Lung (tissue), 12 donors: Measurements from ENCODE around the gene PSMG3. TPM values are rescaled to one million over a fixed set of nuclear protein-coding genes. Genes with fewer than 3 reads are reported as not detected.

Experiments used
- ATAC-seq: fragments of 200-7000 bp; cut with Tn5 transposase; one replicate; pipeline ENCODE4 v1.9.1; 2020; ENCODE audit warnings: moderate number of reproducible peaks; ENCODE audit not compliant: insufficient read depth, low FRiP score
- DNase-seq, 3 donors: peaks; one replicate each; pipeline ENCODE4 v3.0.0-alpha.2; 2013 to 2017
- H3K27ac ChIP-seq, 2 donors: one replicate each; pipeline ENCODE4 v1.5.1; 2013; ENCODE audit warnings: mild to moderate bottlenecking in 2 of 2, moderate library complexity in 2 of 2, control low read depth in 1 of 2, inconsistent platforms in 1 of 2, low read depth in 1 of 2, low read length in 1 of 2
- H3K27me3 ChIP-seq, 3 donors: one replicate each; pipeline ENCODE4 v1.5.1; 2013; ENCODE audit warnings: low read length in 2 of 3; ENCODE audit not compliant: control insufficient read depth in 3 of 3, insufficient read depth in 3 of 3
- H3K36me3 ChIP-seq, 4 donors: one replicate each; pipeline ENCODE4 v1.5.1; 2013; ENCODE audit warnings: low read length in 4 of 4, mild to moderate bottlenecking in 1 of 4, moderate library complexity in 1 of 4; ENCODE audit not compliant: control insufficient read depth in 4 of 4, insufficient read depth in 4 of 4
- H3K4me1 ChIP-seq, 5 donors: one replicate each; pipeline ENCODE4 v1.5.1; 2013; ENCODE audit warnings: low read length in 5 of 5, mild to moderate bottlenecking in 2 of 5, moderate library complexity in 1 of 5; ENCODE audit not compliant: control insufficient read depth in 5 of 5, insufficient read depth in 5 of 5
- H3K4me3 ChIP-seq: one replicate; pipeline ENCODE4 v1.5.1; 2013; ENCODE audit warnings: mild to moderate bottlenecking, control low read depth, moderate library complexity
- H3K9ac ChIP-seq, 2 donors: one replicate each; pipeline ENCODE4 v1.5.1; 2013; ENCODE audit warnings: low read length in 2 of 2, control low read depth in 1 of 2; ENCODE audit not compliant: insufficient read depth in 1 of 2
- H3K9me3 ChIP-seq, 4 donors: one replicate each; pipeline ENCODE4 v1.5.1; 2013; ENCODE audit warnings: low read length in 3 of 4, mild to moderate bottlenecking in 1 of 4, moderate library complexity in 1 of 4; ENCODE audit not compliant: control insufficient read depth in 4 of 4, insufficient read depth in 3 of 4
- CTCF ChIP-seq: IDR thresholded peaks from 2 replicates; pipeline ENCODE4 v1.5.1; 2012; ENCODE audit warnings: mild to moderate bottlenecking; ENCODE audit errors: control extremely low read depth, extremely low read depth
- WGBS, 2 donors: extraction: QIAGEN DNeasy Blood & Tissue Kit; methylation state at CpG; one replicate each; pipeline ENCODE4 v1.1.7; 2013; 5-methylcytosine and 5-hydroxymethylcytosine counted together
- polyA plus RNA-seq, 2 donors: library from polyadenylated mRNA; stranded (reverse); fragments of 200-250 nt; gene quantifications; one replicate each; pipeline ENCODE4 v1.2.1, GENCODE V29; 2013
- total RNA-seq, 2 donors: library from RNA; depleted of rRNA in 1 of 2; stranded (reverse); fragments of >200 nt in 1 of 2; gene quantifications; one replicate each; pipeline ENCODE4 v1.2.1, GENCODE V29; 2014 to 2021
- donor health status: control.
- donor health status: control.
- donor health status: Bipolar disorder and iron deficiency.
- donor health status: healthy.
- donor health status: DM: yes; HTN: yes; CAD: no.

PSMG3 gene
- total and polyA plus RNA-seq, 4 donors = 10.7 to 86.7 (median 41.8) TPM

- Histone ChIP-seq H3K4me3 (no peak overlapping the region), H3K9ac (no peak overlapping the region), H3K27me3 (no peaks in the 10 kb centered on the region), H3K36me3 (peaks cover 0 to 14% (median 0%) of the 10 kb centered on the region in 4 donors), H3K9me3 (no peaks in the 10 kb centered on the region), H3K27ac (no peak overlapping the region), H3K4me1 (peaks cover 0 to 1% (median 0%) of the 10 kb centered on the region in 5 donors)
- WGBS, 2 donors = 64 to 76% methylated on average over 17 of the region's 17 CpGs
- ATAC-seq (no peak), DNase-seq (no peak)
- no peak for TF ChIP-seq CTCF
Observed at GRCh38 chr7:1548438-1548831, 21.4 kb downstream of the PSMG3 start.

GRCh38 chr7:1547777-1548437 lies 21.9 kb downstream of the PSMG3 start:
- peaks cover 0 to 1% (median 0%) of the 10 kb centered on the region in 5 donors for H3K4me1 ChIP-seq
- WGBS, 2 donors = 79 to 80% methylated on average over 34 to 35 of the region's 35 CpGs
- no peaks in the 10 kb centered on the region for H3K9me3 ChIP-seq
- H3K27ac ChIP-seq = no peak overlapping the region
- no peaks in the 10 kb centered on the region for H3K27me3 ChIP-seq
- TF ChIP-seq CTCF = no peak
- DNase-seq (no peak), ATAC-seq (no peak)
- H3K36me3 ChIP-seq = peaks cover 0 to 19% (median 0%) of the 10 kb centered on the region in 4 donors
- no peak overlapping the region for H3K4me3 ChIP-seq
- H3K9ac ChIP-seq = no peak overlapping the region

- ATAC-seq (no peak), DNase-seq (no peak)
Observed at GRCh38 chr7:1546909-1547776, 22.7 kb downstream of the PSMG3 start.

More at GRCh38 chr7:1546909-1547776, 22.7 kb downstream of the PSMG3 start:
- Histone ChIP-seq H3K4me1 (peaks cover 0 to 1% (median 0%) of the 10 kb centered on the region in 5 donors), H3K9me3 (no peaks in the 10 kb centered on the region), H3K4me3 (no peak overlapping the region), H3K9ac (no peak overlapping the region), H3K27me3 (no peaks in the 10 kb centered on the region), H3K27ac (no peak overlapping the region), H3K36me3 (peaks cover 0 to 25% (median 3%) of the 10 kb centered on the region in 4 donors)
- no peak for TF ChIP-seq CTCF
- 88 to 90% methylated on average over 41 of the region's 41 CpGs for WGBS, 2 donors
